ENCODE data around the gene OPRM1.

The OPRM1 gene

GRCh38 chr6:154039231-154039842, at the start of gene OPRM1:
Gene OPRM1 (plus strand): TSS chr6:154039240. CDS start chr6:154039545, 305 bp downstream.
- no peaks in the 10 kb centered on the region for H3K36me3 ChIP-seq (ENCODE audit: control insufficient read depth, insufficient read depth, low read length)
- peak within 1 kb of the TSS; percentile 62; the same call in 1 of the 2 replicates for H3K4me3 ChIP-seq (ENCODE audit: low read length)
- no peaks in the 10 kb centered on the region for H3K4me1 ChIP-seq (ENCODE audit: control insufficient read depth, insufficient read depth, low read length)
- H3K27ac ChIP-seq (ENCODE audit: low read length): no peak within 1 kb of the TSS
- H3K9me3 ChIP-seq (ENCODE audit: control insufficient read depth, insufficient read depth, low read length): no peaks in the 10 kb centered on the region
- no CpG with 5 or more reads among the region's 38 CpGs for WGBS (ENCODE audit: insufficient coverage, insufficient read length)
- H3K27me3 ChIP-seq (ENCODE audit: control insufficient read depth, insufficient read depth, low read length): no peaks in the 10 kb centered on the region; the same call in 1 of the 2 replicates
- DNase-seq (ENCODE audit: low read depth, low spot score): peak; percentile 68

- H3K4me3 ChIP-seq (ENCODE audit: low read length): no peak overlapping the region
- no peaks in the 10 kb centered on the region for H3K9me3 ChIP-seq (ENCODE audit: control insufficient read depth, insufficient read depth, low read length)
- no peak overlapping the region for H3K27ac ChIP-seq (ENCODE audit: low read length)
- H3K36me3 ChIP-seq (ENCODE audit: control insufficient read depth, insufficient read depth, low read length): no peaks in the 10 kb centered on the region
- DNase-seq (ENCODE audit: low read depth, low spot score): no peak
- no CpG with 5 or more reads among the region's 1 CpG for WGBS (ENCODE audit: insufficient coverage, insufficient read length)
- no peaks in the 10 kb centered on the region for H3K4me1 ChIP-seq (ENCODE audit: control insufficient read depth, insufficient read depth, low read length)
- H3K27me3 ChIP-seq (ENCODE audit: control insufficient read depth, insufficient read depth, low read length): no peaks in the 10 kb centered on the region
These were observed 49.1 kb upstream of the OPRM1 start for GRCh38 chr6:153989989-153990388.

GRCh38 chr6:153994004-153994403, 45.0 kb upstream of the OPRM1 start:
- H3K9me3 ChIP-seq (ENCODE audit: control insufficient read depth, insufficient read depth, low read length): no peaks in the 10 kb centered on the region
- H3K27ac ChIP-seq (ENCODE audit: low read length): no peak overlapping the region
- H3K4me1 ChIP-seq (ENCODE audit: control insufficient read depth, insufficient read depth, low read length): no peaks in the 10 kb centered on the region; the same call in 1 of the 2 replicates
- H3K4me3 ChIP-seq (ENCODE audit: low read length): no peak overlapping the region
- no peaks in the 10 kb centered on the region for H3K36me3 ChIP-seq (ENCODE audit: control insufficient read depth, insufficient read depth, low read length)
- DNase-seq (ENCODE audit: low read depth, low spot score): no peak
- H3K27me3 ChIP-seq (ENCODE audit: control insufficient read depth, insufficient read depth, low read length): no peaks in the 10 kb centered on the region
- WGBS (ENCODE audit: insufficient coverage, insufficient read length): no CpG with 5 or more reads among the region's 3 CpGs

DNA sequence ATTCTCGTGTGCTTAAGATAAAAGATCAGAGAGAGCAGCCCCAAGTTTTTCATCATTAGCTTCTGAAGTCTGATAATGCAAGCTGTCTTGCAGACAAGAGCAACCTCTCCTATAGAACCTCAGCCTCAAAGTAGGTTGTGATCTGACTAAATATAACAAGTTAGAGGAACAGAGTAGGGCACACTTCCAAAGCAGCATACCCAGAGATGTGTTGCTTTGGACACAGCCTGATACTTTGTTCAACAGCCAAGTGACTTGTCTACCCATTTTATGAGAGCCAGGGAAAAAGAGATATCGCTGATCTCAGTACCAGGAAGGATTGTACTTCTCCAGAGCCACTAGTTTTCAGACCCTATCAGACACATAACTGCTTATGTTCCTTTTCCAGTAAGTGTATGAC, 44.2 kb upstream of the OPRM1 start:
- no CpG with 5 or more reads among the region's 2 CpGs for WGBS (ENCODE audit: insufficient coverage, insufficient read length)
- Histone ChIP-seq H3K4me1 (ENCODE audit: control insufficient read depth, insufficient read depth, low read length) (no peaks in the 10 kb centered on the region; the same call in 1 of the 2 replicates), H3K4me3 (ENCODE audit: low read length) (no peak overlapping the region), H3K36me3 (ENCODE audit: control insufficient read depth, insufficient read depth, low read length) (no peaks in the 10 kb centered on the region), H3K27ac (ENCODE audit: low read length) (no peak overlapping the region), H3K9me3 (ENCODE audit: control insufficient read depth, insufficient read depth, low read length) (no peaks in the 10 kb centered on the region), H3K27me3 (ENCODE audit: control insufficient read depth, insufficient read depth, low read length) (no peaks in the 10 kb centered on the region)
- no peak for DNase-seq (ENCODE audit: low read depth, low spot score)

DNA sequence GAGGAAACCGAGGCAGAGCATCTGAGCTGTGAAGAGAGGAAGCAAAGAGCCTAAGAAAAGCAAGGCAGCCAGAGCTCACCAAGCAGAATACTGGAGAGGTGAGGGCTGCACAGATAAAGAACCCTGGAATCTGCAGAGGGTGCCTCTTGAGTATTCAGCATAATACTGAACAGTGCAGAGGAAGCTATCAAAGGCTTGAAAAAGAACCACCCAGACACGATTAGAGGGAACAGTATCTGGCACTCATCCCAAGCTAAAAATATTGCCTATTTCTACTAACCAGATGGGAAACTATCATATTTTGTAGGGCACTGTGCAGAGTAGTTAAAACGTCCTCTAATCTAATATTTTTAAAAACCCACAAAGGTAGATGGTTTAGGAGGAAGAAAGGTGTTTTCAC, 41.8 kb upstream of the OPRM1 start:
- Histone ChIP-seq H3K9me3 (ENCODE audit: control insufficient read depth, insufficient read depth, low read length) (no peaks in the 10 kb centered on the region), H3K27ac (ENCODE audit: low read length) (no peak overlapping the region), H3K4me1 (ENCODE audit: control insufficient read depth, insufficient read depth, low read length) (no peaks in the 10 kb centered on the region; the same call in 1 of the 2 replicates), H3K36me3 (ENCODE audit: control insufficient read depth, insufficient read depth, low read length) (no peaks in the 10 kb centered on the region), H3K27me3 (ENCODE audit: control insufficient read depth, insufficient read depth, low read length) (no peaks in the 10 kb centered on the region), H3K4me3 (ENCODE audit: low read length) (no peak overlapping the region)
- no CpG with 5 or more reads among the region's 3 CpGs for WGBS (ENCODE audit: insufficient coverage, insufficient read length)
- DNase-seq (ENCODE audit: low read depth, low spot score): no peak

- no peaks in the 10 kb centered on the region for H3K27me3 ChIP-seq (ENCODE audit: control insufficient read depth, insufficient read depth, low read length)
- H3K36me3 ChIP-seq (ENCODE audit: control insufficient read depth, insufficient read depth, low read length): no peaks in the 10 kb centered on the region
- 100% methylated on average over 1 of the region's 10 CpGs for WGBS (ENCODE audit: insufficient coverage, insufficient read length)
- DNase-seq (ENCODE audit: low read depth, low spot score): no peak
- H3K4me3 ChIP-seq (ENCODE audit: low read length): no peak overlapping the region
- H3K9me3 ChIP-seq (ENCODE audit: control insufficient read depth, insufficient read depth, low read length): no peaks in the 10 kb centered on the region
- H3K4me1 ChIP-seq (ENCODE audit: control insufficient read depth, insufficient read depth, low read length): no peaks in the 10 kb centered on the region; the same call in 1 of the 2 replicates
- no peak overlapping the region for H3K27ac ChIP-seq (ENCODE audit: low read length)
These were observed 37.4 kb upstream of the OPRM1 start for GRCh38 chr6:154001494-154002285.

GRCh38 chr6:154002894-154003293, 36.1 kb upstream of the OPRM1 start:
- no CpG with 5 or more reads among the region's 5 CpGs for WGBS (ENCODE audit: insufficient coverage, insufficient read length)

GRCh38 chr6:154010371-154010770, 28.7 kb upstream of the OPRM1 start:
- H3K27me3 ChIP-seq (ENCODE audit: control insufficient read depth, insufficient read depth, low read length): no peaks in the 10 kb centered on the region
- no peak overlapping the region for H3K27ac ChIP-seq (ENCODE audit: low read length)
- no peaks in the 10 kb centered on the region for H3K36me3 ChIP-seq (ENCODE audit: control insufficient read depth, insufficient read depth, low read length)
- no peaks in the 10 kb centered on the region for H3K4me1 ChIP-seq (ENCODE audit: control insufficient read depth, insufficient read depth, low read length)
- DNase-seq (ENCODE audit: low read depth, low spot score): no peak
- H3K4me3 ChIP-seq (ENCODE audit: low read length): no peak overlapping the region
- WGBS (ENCODE audit: insufficient coverage, insufficient read length): no CpG with 5 or more reads among the region's 1 CpG
- no peaks in the 10 kb centered on the region for H3K9me3 ChIP-seq (ENCODE audit: control insufficient read depth, insufficient read depth, low read length)

More at GRCh38 chr6:154002894-154003293, 36.1 kb upstream of the OPRM1 start:
- DNase-seq (ENCODE audit: low read depth, low spot score): no peak
- Histone ChIP-seq H3K4me1 (ENCODE audit: control insufficient read depth, insufficient read depth, low read length) (no peaks in the 10 kb centered on the region; the same call in 1 of the 2 replicates), H3K36me3 (ENCODE audit: control insufficient read depth, insufficient read depth, low read length) (no peaks in the 10 kb centered on the region), H3K9me3 (ENCODE audit: control insufficient read depth, insufficient read depth, low read length) (no peaks in the 10 kb centered on the region), H3K27ac (ENCODE audit: low read length) (no peak overlapping the region), H3K27me3 (ENCODE audit: control insufficient read depth, insufficient read depth, low read length) (no peaks in the 10 kb centered on the region), H3K4me3 (ENCODE audit: low read length) (no peak overlapping the region)

DNA sequence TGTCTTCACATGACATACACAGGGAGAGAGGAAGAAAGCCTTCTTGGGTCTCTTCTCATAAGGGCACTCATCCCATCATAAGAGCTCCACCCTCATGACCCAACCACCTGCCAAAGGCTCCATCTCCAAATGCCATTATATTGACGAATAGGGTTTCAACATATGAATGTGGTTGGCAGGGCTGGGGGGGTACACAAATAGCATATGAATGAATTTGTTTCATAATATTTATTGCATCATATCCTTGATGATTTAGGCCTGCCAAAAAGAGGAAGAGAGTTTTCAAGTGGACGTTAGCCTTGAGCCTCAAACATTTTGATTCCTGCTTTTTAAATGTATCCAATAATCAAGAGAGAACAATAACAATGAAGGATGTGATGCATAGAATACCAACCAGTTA, 26.2 kb upstream of the OPRM1 start:
- no CpG with 5 or more reads among the region's 2 CpGs for WGBS (ENCODE audit: insufficient coverage, insufficient read length)
- H3K9me3 ChIP-seq (ENCODE audit: control insufficient read depth, insufficient read depth, low read length): no peaks in the 10 kb centered on the region
- DNase-seq (ENCODE audit: low read depth, low spot score): no peak
- no peak overlapping the region for H3K27ac ChIP-seq (ENCODE audit: low read length)
- no peak overlapping the region for H3K4me3 ChIP-seq (ENCODE audit: low read length)
- no peaks in the 10 kb centered on the region for H3K27me3 ChIP-seq (ENCODE audit: control insufficient read depth, insufficient read depth, low read length)
- H3K36me3 ChIP-seq (ENCODE audit: control insufficient read depth, insufficient read depth, low read length): no peaks in the 10 kb centered on the region
- H3K4me1 ChIP-seq (ENCODE audit: control insufficient read depth, insufficient read depth, low read length): no peaks in the 10 kb centered on the region

DNA sequence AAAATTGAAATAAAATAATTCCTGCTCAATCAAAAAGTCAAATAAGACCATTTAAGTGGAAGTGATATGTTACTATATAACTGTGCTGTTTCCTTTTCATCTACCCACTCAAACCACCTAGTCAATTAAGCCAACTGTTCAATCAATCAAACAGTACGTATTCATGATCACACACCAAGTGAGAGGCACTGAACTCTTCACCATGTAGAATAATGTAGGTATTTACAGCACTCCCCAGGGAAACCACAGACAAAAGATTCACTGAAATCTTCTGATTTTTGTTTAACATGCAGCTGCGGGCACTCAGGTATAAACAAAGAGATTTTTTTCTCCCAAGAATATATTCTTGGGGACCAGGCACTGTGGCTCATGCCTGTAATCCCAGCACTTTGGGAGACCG, 21.3 kb upstream of the OPRM1 start:
- no CpG with 5 or more reads among the region's 3 CpGs for WGBS (ENCODE audit: insufficient coverage, insufficient read length)
- H3K27ac ChIP-seq (ENCODE audit: low read length): no peak overlapping the region
- DNase-seq (ENCODE audit: low read depth, low spot score): no peak
- no peaks in the 10 kb centered on the region for H3K36me3 ChIP-seq (ENCODE audit: control insufficient read depth, insufficient read depth, low read length)
- no peak overlapping the region for H3K4me3 ChIP-seq (ENCODE audit: low read length)
- H3K27me3 ChIP-seq (ENCODE audit: control insufficient read depth, insufficient read depth, low read length): no peaks in the 10 kb centered on the region
- H3K9me3 ChIP-seq (ENCODE audit: control insufficient read depth, insufficient read depth, low read length): no peaks in the 10 kb centered on the region
- no peaks in the 10 kb centered on the region for H3K4me1 ChIP-seq (ENCODE audit: control insufficient read depth, insufficient read depth, low read length)
